Stimulated activated CD8-positive, alpha-beta memory T cell treated with anti-CD3 and anti-CD28 coated beads, Interleukin-7, amount 100 ng/mL, for 48 hours (primary cell): ENCODE data around the gene PFKFB3.
"Not testable (repeated sequence)": the region's sequence is repeated elsewhere in the genome, so short reads cannot be mapped to it uniquely, and the experiment has no call there.

ENCODE experiments used
- DNase-seq, 2 donors: peaks; one replicate each; pipeline ENCODE4 v3.0.0-alpha.2; 2020; ENCODE audit warnings: low read depth in 1 of 2; ENCODE audit errors: extremely low read depth in 1 of 2

The PFKFB3 gene

DNA sequence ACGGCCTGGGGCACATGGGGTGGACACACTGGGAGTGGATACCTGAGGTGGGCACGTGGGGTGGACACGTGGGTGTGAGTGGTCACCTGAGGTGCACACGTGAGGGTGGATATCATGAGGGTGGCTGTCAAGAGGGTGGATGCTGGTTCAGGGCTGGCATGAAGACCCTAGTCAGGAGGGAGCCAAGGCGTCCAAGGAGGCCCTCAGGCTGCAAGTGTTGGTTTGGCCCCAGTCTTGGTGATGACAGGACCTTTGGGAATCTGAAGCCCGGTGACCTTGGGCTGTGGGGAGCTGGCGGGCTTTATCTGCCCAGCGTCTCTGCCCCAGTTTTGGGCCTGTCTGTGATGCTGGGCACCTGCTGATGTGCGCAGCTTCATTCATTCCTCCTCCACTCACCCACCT is 24.9 kb upstream of the PFKFB3 start:
- DNase-seq = no peak

DNA sequence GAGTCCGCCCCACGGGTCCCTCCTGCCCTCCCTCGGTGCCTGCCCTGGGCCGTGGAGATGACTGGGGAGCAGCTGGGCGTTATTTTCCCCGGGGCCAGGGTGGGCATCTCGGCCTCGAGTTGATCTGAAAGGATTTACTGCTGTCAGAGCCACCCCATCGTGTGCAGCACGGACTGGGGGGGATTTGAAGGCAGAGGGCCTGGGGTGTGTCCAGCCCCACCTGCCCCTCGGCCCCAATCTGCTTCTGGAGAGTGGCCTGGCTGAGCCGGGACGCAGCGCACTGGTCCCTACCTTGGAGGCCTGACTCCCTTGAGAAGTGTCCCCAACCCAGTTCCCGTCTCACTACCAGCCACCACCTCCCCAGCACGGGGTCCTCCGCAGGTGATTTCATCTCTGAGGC is 24.2 kb upstream of the PFKFB3 start:
- DNase-seq = no peak

DNA sequence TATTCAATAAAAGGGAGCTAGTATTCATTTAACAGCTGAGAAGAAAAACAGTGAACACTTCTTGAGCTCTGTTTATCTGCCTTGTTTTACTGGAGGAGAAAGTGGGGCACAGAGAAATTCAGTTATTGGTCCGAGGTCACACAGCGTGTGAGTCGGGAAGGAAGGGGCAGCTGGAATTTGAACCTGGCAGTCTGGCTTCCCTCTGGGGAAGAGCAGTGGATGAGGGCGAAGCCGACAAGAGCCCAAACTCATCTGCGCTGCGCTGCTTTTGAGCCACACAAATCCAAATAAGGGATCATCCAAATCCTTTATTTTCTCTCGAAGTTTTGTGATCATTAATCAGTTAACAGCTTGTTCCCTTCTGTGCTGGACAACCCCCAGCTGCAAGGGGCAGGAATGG is 23.7 kb upstream of the PFKFB3 start:
- no peak for DNase-seq

DNA sequence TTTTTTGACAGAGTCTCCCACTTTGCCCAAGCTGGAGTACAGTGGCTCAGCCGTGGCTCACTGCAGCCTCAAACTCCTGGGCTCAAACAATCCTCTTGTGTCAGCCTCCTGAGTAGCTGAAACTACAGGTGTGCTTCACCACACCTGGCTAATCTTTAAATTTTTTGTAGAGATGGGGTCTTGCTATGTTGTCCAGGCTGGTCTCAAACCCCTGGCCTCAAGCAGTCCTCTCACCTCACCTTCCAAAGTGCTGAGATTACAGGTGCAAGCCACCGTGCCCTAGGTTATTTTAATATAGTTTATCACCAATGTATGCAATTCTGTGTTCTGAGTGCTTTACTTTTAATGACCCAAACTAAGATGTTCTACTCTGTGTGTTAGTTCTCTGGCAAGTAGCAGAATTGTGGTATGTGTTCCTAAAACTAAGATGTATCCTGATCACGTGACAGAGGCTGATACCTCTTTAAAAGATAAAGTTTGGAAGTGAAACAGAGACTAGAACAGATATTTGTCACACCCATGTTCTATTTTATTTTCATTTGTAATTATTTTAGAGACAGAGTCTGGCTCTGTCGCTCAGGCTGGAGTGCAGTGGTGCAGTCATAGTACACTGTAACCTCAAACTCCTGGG is 22.1 kb upstream of the PFKFB3 start:
- no peak for DNase-seq

DNA sequence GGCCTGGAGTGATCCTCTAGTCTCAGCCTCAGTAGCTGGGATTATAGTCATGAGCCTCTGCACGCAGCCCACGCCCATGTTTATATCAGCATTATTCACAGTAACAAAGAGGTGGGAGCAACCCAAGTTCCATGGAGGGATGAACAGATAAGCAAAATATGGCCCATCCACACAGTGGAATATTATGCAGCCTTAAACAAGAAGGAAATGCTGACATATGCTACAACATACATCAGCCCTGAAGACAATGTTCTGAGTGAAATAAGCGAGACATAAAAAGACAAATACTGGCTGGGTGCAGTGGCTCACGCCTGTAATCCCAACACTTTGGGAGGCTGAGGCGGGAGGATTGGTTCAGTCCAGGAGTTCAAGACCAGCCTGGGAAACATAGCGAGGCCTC is 21.5 kb upstream of the PFKFB3 start:
- DNase-seq = no peak

DNA sequence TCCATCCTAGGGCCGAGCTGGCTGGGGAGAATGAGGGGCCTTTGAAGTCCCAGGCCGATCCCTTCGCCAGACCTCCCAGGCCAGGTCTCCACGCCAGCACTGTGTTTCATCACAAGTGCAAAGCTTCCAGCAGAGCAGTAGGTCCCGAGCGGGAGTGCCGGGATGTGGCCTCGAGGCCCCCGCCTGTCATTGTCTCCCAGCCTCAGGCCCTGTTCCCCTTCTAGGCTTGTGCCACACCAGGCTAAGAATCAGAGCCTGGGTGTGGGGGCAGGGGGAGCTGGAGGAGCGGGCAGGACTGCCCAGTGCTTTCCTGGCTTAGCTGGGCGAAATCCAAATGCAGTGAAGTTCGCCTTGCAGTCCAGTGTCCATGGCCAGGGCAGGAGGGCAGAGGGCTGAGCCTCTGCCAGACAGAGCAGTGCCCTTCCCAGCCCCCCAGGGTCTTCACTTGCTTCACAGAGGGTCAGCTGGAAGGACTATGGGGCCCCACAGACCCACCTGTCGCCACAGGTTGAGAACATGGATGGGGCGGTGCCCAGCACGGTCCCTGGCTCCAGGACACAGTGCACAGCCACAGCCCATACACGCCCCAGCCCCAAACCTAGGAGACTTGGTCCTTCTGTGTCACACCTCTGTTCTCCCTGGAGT is 20.2 kb upstream of the PFKFB3 start:
- DNase-seq = no peak

GRCh38 chr10:6185039-6185716 is 17.6 kb upstream of the PFKFB3 start:
- no peak for DNase-seq

DNA sequence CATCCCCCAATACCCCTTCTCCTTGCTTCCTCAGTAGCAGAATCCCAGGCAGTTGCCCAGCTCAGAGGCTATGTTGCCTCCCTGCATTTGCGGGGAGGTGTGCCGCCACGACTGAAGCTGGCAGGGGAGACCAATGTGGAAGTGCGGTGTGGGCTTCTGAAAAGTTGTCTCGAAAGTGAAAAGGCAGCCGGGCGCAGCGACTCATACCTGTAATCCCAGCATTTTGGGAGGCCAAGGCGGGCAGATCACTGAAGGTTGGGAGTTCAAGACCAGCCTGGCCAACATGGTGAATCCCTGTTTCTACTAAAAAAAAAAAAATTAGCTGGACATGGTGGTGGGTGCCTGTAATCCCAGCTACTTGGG is 15.9 kb upstream of the PFKFB3 start:
- DNase-seq = no peak

DNA sequence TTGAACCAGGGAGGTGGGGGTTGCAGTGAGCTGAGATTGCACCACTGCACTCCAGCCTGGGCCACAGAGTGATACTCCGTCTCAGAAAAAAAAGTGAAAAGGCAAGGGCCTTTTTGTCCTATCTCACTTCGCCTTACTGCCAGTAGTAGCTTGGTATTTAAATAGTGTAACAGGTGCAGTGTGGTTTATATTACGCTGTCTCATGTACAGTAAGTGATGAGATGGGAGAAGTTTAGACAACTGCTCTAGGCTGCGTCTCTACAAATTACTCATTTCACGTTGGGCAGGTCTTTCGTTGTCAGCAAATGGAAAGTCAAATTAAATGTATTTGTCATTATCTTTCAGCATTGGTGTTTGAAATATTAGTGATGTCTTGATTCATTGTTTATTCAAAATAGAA is 15.5 kb upstream of the PFKFB3 start:
- DNase-seq = no peak

- not testable (repeated sequence) for DNase-seq
Measured at GRCh38 chr10:6190033-6190432, 12.7 kb upstream of the PFKFB3 start.

DNA sequence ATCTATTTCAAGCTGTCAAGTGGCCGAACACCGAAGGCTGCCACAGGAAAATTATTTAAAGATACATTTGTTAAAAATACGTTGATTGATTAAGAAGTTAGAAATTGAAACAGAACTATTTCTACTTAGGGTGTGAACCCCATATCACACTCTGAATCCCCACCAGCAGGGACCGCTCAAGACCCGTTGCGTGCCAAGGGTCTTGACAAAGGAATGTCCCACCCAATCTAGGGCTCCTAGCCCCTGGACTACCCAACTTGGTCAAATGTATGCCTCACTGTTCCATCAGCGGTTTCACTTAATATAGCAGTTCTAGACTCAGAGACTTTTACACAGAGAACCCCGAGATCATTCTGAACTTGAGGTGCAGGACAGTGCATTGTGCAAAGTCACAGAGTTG is 11.6 kb upstream of the PFKFB3 start:
- DNase-seq = no peak

DNA sequence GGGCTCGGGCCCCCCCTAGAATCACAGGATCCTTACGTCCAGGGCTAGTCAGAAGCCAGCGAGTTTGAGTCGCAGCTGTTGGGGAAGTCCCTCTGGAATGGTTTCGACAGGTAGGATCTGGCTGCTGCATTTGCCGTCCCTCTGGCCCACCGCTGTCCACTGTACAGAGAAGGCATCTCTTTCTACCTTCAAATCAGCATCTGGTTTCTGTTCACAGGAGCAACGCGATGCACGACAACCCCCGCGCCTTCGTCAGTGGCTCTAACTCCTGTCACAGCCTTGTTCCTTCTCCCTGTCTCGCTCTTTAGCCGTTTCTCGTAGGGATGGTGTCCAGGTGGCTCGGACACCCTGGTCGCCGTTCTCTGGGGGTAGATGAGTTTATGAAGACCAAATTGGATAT is 11.2 kb upstream of the PFKFB3 start:
- no peak for DNase-seq

DNA sequence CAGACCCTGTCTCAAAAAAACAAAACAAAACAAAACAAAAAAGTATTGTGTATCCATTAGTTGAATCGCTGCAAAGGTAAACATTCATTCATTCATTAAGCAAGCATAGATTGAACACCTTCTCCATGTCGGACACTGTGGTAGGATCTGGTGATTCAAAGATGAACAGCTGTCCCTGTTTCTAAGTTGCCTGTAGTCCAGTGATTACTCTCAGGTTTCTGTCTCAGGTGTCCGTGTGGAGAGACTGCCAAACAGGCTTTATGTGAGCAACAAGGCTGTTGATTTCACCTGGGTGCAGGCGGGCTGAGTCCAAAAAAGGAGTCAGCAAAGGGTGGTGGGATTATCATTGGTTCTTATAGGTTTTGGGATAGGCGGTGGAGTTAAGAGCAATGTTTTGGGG is 9.4 kb upstream of the PFKFB3 start:
- not testable (repeated sequence) for DNase-seq

GRCh38 chr10:6194311-6194710 is 8.4 kb upstream of the PFKFB3 start:
- no peak for DNase-seq

GRCh38 chr10:6195376-6195775 is 7.4 kb upstream of the PFKFB3 start:
- no peak for DNase-seq

GRCh38 chr10:6195846-6196245 is 6.9 kb upstream of the PFKFB3 start:
- DNase-seq = no peak

DNA sequence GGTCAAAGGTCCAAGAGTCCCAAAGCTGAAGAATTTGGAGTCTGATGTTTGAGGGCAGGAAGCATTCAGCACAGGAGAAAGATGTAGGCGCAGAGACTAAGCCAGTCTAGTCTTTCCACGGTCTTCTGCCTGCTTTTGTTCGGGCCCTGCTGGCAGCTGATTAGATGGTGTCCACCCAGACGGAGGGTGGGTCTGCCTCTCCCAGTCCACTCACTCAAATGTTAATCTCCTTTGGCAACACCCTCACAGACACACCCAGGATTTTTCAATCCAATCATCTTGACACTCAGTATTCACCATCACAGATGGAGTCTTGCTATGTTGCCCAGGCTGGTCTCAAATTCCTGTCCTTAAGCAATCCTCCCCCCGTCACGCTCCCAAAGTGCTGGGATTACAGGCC is 6.2 kb upstream of the PFKFB3 start:
- DNase-seq = not testable (repeated sequence)

DNA sequence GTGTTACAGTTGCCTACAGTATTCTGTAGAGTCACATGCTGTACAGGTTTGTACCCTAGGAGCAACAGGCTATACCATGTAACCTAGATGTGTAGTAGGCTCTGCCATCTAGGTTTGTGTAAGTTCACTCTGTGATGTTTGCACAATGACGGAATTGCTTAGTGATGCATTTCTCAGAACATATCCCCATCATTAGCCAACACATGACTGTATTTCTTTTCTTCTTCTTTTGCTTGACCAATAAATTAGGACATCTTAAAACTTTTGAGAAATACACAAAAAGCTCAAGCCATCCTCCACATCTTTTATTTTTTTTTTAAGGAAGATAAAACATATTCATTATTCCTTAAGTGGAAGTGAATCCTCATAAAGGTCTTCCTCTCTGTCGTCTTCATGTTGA is 5.4 kb upstream of the PFKFB3 start:
- no peak for DNase-seq

GRCh38 chr10:6198171-6198570 is 4.6 kb upstream of the PFKFB3 start:
- DNase-seq = no peak

GRCh38 chr10:6199131-6199733 is 3.5 kb upstream of the PFKFB3 start:
- no peak for DNase-seq

DNA sequence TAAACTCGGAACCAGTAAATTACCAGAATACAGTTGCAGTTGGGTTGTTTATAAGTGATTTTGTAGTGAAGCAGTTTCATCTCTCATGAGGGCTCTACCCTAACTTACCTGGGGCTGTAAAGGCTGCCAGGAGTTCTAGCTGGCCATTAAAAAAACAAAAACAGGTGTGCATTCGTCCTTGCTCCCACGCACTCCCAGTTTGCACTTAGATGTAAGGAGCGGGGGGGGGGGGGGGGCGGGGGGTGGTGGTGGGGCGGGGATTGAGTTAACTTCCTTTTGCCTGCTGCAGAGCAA is 2.3 kb upstream of the PFKFB3 start:
- no peak for DNase-seq

GRCh38 chr10:6200734-6201515 is 1.8 kb upstream of the PFKFB3 start:
- DNase-seq = no peak
